Natural killer cell (primary cell): ENCODE results near the gene WDR74. TPM values are rescaled to one million over a fixed set of nuclear protein-coding genes. Genes with fewer than 3 reads are reported as not detected.

Source experiments
- ATAC-seq, 3 donors: fragments of 150-1000 bp in 2 of 3; fragments of 200-7000 bp in 1 of 3; cut with Tn5 transposase; 1 replicate in 1 of 3; 2 replicates in 2 of 3; pipeline ENCODE4 v1.10.0; 2021; ENCODE audit warnings: mild to moderate bottlenecking in 2 of 3, moderate library complexity in 2 of 3
- DNase-seq, 2 donors: peaks; one replicate each; pipeline versions ENCODE4 v3.0.0 to v3.0.0-alpha.2; 2013 to 2021; ENCODE audit warnings: mixed read lengths in 1 of 2
- H3K27ac ChIP-seq: one replicate; pipeline ENCODE4 v1.5.1; 2013; ENCODE audit warnings: mild to moderate bottlenecking, low read length
- H3K27me3 ChIP-seq: one replicate; pipeline ENCODE4 v1.6.1; 2013; ENCODE audit warnings: low read length; ENCODE audit not compliant: control insufficient read depth, insufficient read depth
- H3K36me3 ChIP-seq: one replicate; pipeline ENCODE4 v1.6.1; 2013; ENCODE audit warnings: low read length; ENCODE audit not compliant: control insufficient read depth, insufficient read depth
- H3K4me1 ChIP-seq: one replicate; pipeline ENCODE4 v1.6.1; 2013; ENCODE audit warnings: low read length; ENCODE audit not compliant: control insufficient read depth, insufficient read depth
- H3K4me3 ChIP-seq: one replicate; pipeline ENCODE4 v1.5.1; 2013; ENCODE audit warnings: low read length
- H3K9me3 ChIP-seq: one replicate; pipeline ENCODE4 v1.6.1; 2013; ENCODE audit warnings: low read length; ENCODE audit not compliant: control insufficient read depth, insufficient read depth
- H3K27ac Mint-ChIP-seq, 2 donors: one replicate each; pipeline ENCODE4 v1.8.0; 2022; ENCODE audit warnings: mild to moderate bottlenecking in 2 of 2, mixed read lengths in 2 of 2, moderate library complexity in 1 of 2
- H3K27me3 Mint-ChIP-seq, 2 donors: one replicate each; pipeline ENCODE4 v1.8.0; 2022; ENCODE audit warnings: low read depth in 2 of 2, mixed read lengths in 2 of 2
- H3K36me3 Mint-ChIP-seq: one replicate; pipeline ENCODE4 v1.8.0; 2022; ENCODE audit warnings: mixed read lengths
- H3K4me1 Mint-ChIP-seq, 2 donors: one replicate each; pipeline ENCODE4 v1.8.0; 2022; ENCODE audit warnings: mixed read lengths in 2 of 2
- H3K4me3 Mint-ChIP-seq: one replicate; pipeline ENCODE4 v1.8.0; 2022; ENCODE audit warnings: mild to moderate bottlenecking, moderate library complexity, mixed read lengths
- H3K9me3 Mint-ChIP-seq, 2 donors: one replicate each; pipeline ENCODE4 v1.8.0; 2022; ENCODE audit warnings: mixed read lengths in 2 of 2
- CTCF ChIP-seq: fragments of 200-600 bp; IDR thresholded peaks from one replicate; pipeline ENCODE4 v1.8.0; 2022; ENCODE audit warnings: antibody characterized with exemption
- WGBS: methylation state at CpG from one replicate; pipeline ENCODE4 v1.1.7; 2013; ENCODE audit warnings: missing lambda C conversion rate; ENCODE audit not compliant: insufficient coverage; 5-methylcytosine and 5-hydroxymethylcytosine counted together
- intact Hi-C: fragments of 100-400 bp; cut with micrococcal nuclease; formaldehyde crosslinking; loops from one replicate; pipeline ENCODE4 v1.14.2; 2022
- total RNA-seq, 4 donors: library from RNA; stranded (reverse); fragments of 120-200 nt in 1 of 4; gene quantifications; one replicate each; pipeline versions ENCODE4 v1.2.3 to v1.2.4, GENCODE V29; 2013 to 2022

The WDR74 gene
- total RNA-seq, 3 donors from 2014 or later (not counting 1 experiment from before 2014, with no cell fraction given) = 151 to 173 (median 171) TPM

GRCh38 chr11:62810748-62811147 lies 28.6 kb downstream of the WDR74 start:
- 45% methylated on average over 1 of the region's 1 CpG for whole genome bisulfite sequencing
- ATAC-seq = no peak

GRCh38 chr11:62806611-62807121 lies 32.7 kb downstream of the WDR74 start:
- DNase-seq (peak in 1 of 2 donors; percentile 21), ATAC-seq (no peak)
- Histone ChIP-seq H3K4me1 (peaks cover 25% of the 10 kb centered on the region), H3K4me3 (no peak overlapping the region), H3K36me3 (peaks cover 23% of the 10 kb centered on the region), H3K9me3 (no peaks in the 10 kb centered on the region), H3K27ac (peak overlapping the region; percentile 60), H3K27me3 (no peaks in the 10 kb centered on the region)
- Mint-ChIP-seq H3K4me1 (peaks cover 20 to 42% of the 10 kb centered on the region in 2 donors), H3K4me3 (peak overlapping the region; percentile 57), H3K27me3 (no peaks in the 10 kb centered on the region), H3K27ac (peak overlapping the region; percentile 94 to 99), H3K9me3 (no peaks in the 10 kb centered on the region), H3K36me3 (no peaks in the 10 kb centered on the region)
- WGBS = 85% methylated on average over 5 of the region's 5 CpGs
- TF ChIP-seq CTCF = no peak
- intact Hi-C loops = no loop called here

More at GRCh38 chr11:62810748-62811147, 28.6 kb downstream of the WDR74 start:
- peak overlapping the region in 1 of 2 donors; percentile 52 for H3K27ac Mint-ChIP-seq
- no peak for TF ChIP-seq CTCF
- no peaks in the 10 kb centered on the region for H3K9me3 Mint-ChIP-seq
- intact Hi-C loops = no loop called here
- Histone ChIP-seq H3K4me3 (no peak overlapping the region), H3K36me3 (peaks cover 7% of the 10 kb centered on the region), H3K9me3 (no peaks in the 10 kb centered on the region), H3K27ac (no peak overlapping the region), H3K4me1 (peaks cover 11% of the 10 kb centered on the region), H3K27me3 (no peaks in the 10 kb centered on the region)
- H3K4me1 Mint-ChIP-seq = peaks cover 0 to 11% of the 10 kb centered on the region in 2 donors
- H3K36me3 Mint-ChIP-seq = no peaks in the 10 kb centered on the region
- no peak overlapping the region for H3K4me3 Mint-ChIP-seq
- no peaks in the 10 kb centered on the region for H3K27me3 Mint-ChIP-seq
- no peak for DNase-seq

- peak overlapping the region; percentile 88 for H3K4me3 ChIP-seq
- intact Hi-C loops = loop anchor here (1.0 to 2.0 kb wide), 3 partner anchors 14 to 33 kb away; partner anchors contain the start of genes STX5, TEX54, TMEM223 and WDR74
These were observed 33.4 kb downstream of the WDR74 start for GRCh38 chr11:62805961-62806441.

More at GRCh38 chr11:62805961-62806441, 33.4 kb downstream of the WDR74 start:
- H3K27ac ChIP-seq = peak overlapping the region; percentile 78
- no peaks in the 10 kb centered on the region for H3K36me3 Mint-ChIP-seq
- WGBS = 34% methylated on average over 11 of the region's 12 CpGs
- DNase-seq (peak in 1 of 2 donors; percentile 63), ATAC-seq (peak in 2 of 3 donors; percentile 9 to 11)
- H3K4me1 Mint-ChIP-seq = peaks cover 20 to 43% of the 10 kb centered on the region in 2 donors
- H3K9me3 ChIP-seq = no peaks in the 10 kb centered on the region
- H3K4me3 Mint-ChIP-seq = peak overlapping the region; percentile 96
- H3K9me3 Mint-ChIP-seq = no peaks in the 10 kb centered on the region
- no peak for TF ChIP-seq CTCF
- no peaks in the 10 kb centered on the region for H3K27me3 ChIP-seq
- peak overlapping the region; percentile 94 to 99 for H3K27ac Mint-ChIP-seq
- H3K4me1 ChIP-seq = peaks cover 25% of the 10 kb centered on the region
- H3K27me3 Mint-ChIP-seq = no peaks in the 10 kb centered on the region
- peaks cover 29% of the 10 kb centered on the region for H3K36me3 ChIP-seq
